ENCODE results near the gene LRRC25.

DNA sequence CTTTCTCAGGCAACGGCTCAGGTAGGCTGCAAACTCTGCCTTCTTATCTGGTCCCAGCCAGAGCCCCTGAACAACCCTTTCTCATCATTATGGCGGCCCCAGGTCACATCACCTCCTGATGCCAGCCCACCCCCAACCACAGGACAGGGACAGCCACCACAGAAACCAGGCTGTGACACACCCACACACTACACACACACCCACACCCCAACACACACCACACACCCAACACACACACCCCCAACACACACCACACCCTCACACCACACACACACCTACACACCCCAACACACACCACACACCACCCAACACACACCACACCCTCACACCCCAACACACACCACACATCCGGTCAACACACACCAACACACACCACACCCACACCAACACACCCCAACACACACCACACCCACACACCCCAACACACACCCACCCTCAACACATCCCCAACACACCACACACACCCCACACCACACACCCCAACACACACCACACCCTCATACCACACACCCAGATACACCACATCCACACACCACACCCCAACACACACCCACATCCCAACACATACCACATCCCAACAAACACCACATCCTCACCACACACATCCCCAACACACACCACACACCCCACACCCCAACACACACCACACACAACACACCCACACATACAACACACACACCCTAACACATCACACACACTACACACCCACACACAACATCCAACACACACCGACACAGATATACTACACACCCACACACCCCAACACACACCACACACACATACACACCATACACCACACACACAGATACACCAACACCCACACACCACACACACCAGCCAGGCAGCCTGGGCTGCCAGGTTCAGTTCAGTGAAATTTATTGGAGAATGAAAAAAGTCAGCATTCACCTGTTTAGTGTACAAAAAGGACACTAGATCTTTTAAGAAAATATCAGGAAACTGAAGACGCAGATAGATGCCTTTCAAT is 44.7 kb upstream of the LRRC25 start:
- TF ChIP-seq, protein P1, sequence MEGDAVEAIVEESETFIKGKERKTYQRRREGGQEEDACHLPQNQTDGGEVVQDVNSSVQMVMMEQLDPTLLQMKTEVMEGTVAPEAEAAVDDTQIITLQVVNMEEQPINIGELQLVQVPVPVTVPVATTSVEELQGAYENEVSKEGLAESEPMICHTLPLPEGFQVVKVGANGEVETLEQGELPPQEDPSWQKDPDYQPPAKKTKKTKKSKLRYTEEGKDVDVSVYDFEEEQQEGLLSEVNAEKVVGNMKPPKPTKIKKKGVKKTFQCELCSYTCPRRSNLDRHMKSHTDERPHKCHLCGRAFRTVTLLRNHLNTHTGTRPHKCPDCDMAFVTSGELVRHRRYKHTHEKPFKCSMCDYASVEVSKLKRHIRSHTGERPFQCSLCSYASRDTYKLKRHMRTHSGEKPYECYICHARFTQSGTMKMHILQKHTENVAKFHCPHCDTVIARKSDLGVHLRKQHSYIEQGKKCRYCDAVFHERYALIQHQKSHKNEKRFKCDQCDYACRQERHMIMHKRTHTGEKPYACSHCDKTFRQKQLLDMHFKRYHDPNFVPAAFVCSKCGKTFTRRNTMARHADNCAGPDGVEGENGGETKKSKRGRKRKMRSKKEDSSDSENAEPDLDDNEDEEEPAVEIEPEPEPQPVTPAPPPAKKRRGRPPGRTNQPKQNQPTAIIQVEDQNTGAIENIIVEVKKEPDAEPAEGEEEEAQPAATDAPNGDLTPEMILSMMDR (IDR thresholded peaks at IDR 0.05): no peak
- TF ChIP-seq POLR2A (IDR thresholded peaks at IDR 0.05): no peak
